ENCODE results near the gene TNIP3.
"Not testable (repeated sequence)": the region's sequence is repeated elsewhere in the genome, so short reads cannot be mapped to it uniquely, and the experiment has no call there.

TNIP3 gene, protein sequence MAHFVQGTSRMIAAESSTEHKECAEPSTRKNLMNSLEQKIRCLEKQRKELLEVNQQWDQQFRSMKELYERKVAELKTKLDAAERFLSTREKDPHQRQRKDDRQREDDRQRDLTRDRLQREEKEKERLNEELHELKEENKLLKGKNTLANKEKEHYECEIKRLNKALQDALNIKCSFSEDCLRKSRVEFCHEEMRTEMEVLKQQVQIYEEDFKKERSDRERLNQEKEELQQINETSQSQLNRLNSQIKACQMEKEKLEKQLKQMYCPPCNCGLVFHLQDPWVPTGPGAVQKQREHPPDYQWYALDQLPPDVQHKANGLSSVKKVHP

DNA sequence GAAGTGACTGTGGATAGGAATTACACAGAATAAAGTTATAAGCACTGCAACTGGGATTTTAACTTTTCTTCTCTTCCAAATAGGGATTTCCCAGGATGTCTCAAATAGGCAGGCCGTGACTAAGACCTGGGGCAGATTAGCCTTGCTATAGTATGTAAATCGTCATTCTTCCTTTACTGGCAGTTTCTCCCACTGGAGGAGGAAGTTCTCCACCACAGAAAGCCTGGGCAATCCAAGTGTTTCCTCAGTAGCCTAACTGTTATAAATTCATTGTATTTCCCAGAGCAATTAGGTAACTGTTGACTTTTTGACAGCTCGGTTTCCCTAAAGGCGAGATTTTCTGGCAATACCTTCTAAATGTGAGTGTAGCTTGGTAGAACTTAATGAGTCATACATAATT is at the start of gene TNIP3:
TNIP3 (minus strand) TSS at position 31 of the 400 bp plus-strand sequence. CDS start 196 bp downstream, outside the sequence.
- no peak for DNase-seq

DNA sequence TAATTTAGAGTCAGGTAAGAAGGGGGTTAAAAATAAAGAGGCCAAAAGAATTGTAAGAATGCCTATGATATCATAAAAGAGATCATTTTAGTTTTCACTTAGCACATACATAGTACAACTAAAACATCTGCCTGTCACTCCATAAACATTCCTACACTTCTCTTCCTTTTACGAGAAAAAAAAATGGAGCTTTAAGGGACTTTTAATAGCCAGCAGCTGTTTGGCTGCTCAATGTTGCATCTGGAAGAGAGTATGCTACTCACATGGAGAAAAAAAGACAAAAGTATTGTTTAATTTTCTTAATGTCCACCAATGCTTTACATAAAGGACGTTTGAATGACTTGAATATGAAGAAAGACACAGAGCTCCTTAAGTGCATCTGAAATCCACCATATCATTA is 48.7 kb upstream of the TNIP3 start:
- no peak for DNase-seq

DNA sequence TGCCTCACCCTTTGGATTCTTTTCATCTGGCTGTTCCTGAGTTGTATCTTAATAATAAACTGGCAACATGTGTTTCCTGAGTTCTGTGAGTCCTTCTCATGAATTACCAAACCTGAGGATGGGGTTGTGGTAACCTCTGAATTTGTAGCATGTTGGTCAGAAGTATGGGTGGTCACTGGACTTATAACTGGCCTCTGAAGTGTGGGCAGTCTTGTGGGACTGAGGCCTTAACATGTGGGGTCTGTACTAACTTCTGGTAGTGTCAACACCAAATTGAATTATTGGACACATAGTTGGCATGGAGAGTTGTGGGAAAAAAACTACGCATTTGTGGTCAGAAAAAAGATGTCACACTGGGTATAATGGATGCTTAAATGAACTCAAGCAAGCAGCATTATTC is 45.0 kb upstream of the TNIP3 start:
- no peak for DNase-seq

DNA sequence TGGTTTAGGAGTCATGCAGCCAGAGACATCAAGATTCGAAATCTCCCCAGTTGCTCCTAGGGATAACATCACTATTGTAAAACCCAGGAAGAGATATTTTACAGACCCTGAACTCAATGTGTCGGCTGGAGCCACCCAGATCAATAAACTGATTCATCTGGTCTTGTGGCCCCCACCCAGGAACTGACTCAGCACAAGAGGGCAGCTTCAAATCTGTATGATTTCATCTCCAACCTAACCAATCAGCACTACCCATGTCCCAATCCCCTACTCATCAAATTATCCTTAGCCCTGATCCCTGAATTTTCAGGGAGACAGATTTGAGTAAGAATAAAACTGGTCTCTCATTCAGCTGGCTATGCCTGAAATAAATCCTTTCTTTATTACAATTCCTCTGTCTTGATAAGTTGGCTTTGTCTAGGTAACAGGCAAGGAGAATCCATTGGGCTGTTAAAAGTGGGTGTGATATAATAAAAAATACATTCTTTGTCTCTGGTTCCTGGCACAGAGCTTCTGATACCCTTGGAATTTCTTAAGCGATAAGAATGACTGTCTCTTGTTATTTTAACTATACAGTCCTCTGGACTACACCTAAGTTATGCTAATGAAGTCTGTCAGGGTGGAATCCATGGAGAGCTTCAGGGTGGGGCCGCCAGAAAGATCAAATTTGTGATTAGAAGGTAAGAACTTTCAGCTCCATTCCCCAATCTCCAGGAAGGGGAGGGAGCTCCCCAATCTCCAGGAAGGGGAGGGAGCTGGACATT is 44.3 kb upstream of the TNIP3 start:
- DNase-seq: no peak

DNA sequence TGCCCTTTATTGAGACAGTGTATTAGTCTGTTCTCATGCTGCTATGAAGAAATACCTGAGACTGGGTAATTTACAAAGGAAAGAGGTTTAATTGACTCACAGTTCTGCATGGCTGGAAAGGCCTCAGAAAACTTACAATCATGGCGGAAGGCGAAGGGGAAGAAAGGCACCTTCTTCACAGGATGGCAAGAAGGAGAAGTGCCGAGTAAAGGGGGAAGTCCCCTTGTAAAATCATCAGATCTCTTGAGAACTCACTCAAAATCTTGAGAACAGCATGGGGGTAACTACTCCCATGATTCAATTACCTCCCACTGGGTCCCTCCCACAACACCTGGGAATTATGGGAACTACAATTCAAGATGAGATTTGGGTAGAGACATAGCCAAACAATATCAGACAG is 41.7 kb upstream of the TNIP3 start:
- DNase-seq: not testable (repeated sequence)

DNA sequence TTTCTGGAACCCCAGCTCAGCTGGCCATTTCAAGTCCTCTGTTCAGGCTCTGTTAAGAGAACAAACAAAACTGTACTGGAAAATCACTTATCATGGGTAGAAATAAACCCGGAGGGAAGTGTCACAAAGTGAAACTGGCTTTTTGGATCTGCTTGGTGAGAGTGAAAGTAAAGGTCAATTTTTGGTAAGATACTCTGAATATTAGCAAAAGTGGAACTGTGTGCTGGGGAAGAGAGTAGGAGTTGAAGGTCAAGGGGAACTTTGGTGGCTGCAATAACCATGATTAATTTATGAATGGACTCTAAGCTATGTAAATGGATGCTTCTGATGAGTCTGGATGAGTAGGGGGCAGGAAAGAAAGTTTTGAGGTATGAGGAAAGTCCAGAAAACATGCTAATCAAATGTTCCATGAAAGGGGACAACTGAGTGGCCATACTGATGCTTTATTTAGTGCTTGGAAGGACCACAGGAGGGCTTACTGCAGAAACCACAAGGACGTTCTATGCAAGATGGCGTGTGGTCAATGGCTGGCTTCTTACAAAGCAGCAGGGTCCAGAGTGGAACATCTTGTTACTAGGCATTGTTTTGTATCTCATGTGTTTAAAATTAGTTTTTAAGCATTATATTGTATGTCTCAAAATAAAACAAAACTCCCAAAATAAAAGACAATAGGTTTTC is 36.8 kb upstream of the TNIP3 start:
- DNase-seq: no peak

DNA sequence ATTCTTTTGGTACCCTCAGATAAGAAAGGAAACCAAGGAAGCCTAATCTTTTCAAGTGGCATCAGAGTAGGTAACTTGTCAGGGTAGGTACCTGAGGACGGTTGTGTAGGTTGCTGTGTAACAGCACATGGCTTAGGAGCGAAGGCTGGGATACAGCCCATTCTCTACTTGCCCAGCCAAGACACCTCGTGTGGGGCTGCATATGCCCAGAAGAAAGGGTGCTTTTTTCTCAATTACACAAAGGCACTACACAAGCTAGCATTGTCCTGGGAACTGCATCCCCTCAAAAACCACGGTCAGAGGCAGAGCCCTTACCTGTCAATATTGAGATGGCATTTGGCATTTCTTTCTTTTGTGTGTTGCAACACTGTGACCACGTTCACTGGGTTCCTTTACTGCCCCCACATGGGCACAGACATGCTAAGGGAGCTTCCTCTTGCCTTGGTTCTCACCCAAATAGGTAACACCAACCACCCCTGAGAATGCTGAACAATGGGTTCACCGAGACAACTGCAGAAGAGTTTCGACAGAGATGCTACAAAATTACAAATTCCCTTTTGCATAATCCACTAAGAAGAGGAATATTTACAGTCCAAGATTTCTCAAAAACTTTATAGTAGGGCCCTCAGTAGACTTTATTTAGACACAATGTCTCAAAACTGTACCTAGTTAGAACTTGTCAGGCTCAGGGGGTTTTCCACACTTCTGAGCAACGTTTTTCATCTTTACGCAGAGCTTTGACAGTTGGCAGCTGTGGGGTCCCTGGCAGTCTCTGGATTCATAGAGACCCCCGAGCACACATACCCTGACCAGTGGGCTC is 35.8 kb upstream of the TNIP3 start:
- no peak for DNase-seq

DNA sequence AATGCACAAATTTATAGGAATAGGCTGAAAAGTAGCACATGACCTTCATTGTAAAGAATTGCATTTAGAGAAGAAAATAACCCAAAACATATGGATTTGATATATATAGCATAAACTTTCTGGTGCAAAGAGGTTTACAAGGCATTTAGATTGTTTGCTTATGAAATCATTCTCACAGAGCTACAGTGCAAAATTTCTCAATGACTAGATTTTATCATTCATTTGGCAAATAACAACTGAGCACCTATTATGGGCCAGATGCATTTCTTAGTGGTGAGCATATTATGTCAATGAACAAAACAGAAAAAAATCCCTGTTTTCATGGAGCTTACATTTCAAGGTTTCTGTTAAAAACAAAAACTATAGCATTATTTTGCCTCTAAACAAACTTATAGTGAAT is 34.1 kb upstream of the TNIP3 start:
- no peak for DNase-seq

DNA sequence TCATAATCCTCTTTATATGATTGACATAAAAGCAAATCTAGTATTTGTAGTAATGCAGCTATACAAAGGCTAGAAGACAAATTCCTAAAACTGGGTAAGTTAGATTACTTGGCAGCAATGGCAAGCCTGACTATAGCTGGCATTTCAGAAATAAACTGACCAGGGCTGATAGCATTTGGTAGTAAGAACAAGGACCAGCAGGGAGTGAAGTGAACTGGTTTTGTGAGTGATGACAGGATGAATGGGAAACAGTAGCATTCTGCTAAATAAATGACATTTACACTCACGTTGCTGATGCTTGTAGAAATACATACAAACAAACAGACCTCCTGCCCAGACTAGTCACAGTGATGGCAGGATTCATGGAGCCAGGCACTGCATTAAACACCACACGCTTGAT is 31.5 kb upstream of the TNIP3 start:
- no peak for DNase-seq

DNA sequence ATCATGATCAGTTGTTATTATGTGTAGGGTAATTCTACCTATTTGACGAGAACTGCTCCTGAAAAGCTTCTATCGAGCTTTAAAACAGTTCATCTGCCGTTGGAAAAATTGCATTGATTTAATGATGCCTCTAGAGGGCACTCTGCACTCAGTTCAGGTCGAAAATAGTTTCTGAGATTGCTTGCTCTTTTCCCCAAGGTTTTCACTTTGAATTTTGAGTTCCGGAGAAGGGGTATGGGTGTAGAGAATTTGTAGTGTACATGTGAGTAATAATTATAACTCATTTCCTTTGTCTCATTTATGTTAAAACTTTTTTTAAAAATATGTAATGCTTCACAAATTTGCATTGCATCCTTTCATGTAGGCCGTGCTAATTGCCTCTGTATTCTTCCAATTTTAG is 28.4 kb upstream of the TNIP3 start:
- DNase-seq: peak in 1 of 2 experiments; percentile 14

DNA sequence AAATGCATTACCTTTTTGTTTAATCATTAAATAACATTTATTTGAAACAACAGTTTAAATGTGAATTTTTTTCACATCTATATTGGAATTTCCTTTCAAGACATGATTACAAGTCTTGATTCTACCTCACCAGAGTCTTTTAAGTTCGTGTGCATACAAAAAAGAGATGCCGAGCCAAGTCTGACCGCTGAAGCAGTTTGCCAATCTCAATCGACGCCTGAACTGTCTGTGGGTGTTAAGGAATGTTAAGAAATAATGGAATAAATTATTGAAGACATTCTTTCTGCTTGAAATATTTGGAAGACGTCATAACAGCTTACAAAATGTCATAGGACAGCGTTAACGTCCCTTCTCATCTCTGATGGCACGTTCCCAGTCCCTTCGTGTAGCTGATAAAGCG is 27.9 kb upstream of the TNIP3 start:
- DNase-seq: no peak

DNA sequence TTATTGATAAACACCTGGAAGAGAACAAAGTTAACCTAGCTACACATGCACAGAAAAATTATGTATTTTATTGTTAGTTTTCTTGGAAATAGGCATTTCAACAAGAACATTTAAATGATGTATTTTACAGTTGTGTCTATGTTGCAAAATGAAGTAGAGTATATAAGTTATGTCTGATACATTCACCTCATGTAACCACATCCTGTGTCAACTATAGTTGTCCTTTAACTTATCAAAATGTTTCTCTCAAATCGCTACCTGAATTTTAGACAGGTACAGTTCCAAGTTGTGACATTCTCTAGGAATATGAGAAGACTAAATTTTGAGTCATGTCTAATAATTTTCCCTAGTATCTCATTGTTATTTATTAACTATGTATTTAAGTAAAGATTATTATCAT is 27.2 kb upstream of the TNIP3 start:
- no peak for DNase-seq

DNA sequence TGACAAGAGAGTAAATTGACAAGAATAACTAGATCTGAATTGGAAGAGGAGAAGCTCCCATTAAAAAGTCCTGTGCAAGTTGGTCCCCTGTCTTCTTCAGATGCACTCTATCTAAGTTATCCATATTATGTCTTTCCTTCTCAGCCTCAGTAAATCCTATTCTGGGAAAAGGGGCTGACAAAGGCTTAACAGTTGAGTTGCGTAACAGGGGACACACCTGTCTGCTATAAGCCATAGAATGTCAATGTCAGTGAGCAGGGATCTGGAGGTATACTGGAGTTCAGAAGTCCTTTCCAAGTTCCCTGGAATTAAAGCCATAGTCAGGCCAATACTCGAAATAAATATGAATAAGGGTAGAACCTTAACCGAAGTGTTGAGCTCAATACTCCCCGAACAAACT is 26.3 kb upstream of the TNIP3 start:
- no peak for DNase-seq

DNA sequence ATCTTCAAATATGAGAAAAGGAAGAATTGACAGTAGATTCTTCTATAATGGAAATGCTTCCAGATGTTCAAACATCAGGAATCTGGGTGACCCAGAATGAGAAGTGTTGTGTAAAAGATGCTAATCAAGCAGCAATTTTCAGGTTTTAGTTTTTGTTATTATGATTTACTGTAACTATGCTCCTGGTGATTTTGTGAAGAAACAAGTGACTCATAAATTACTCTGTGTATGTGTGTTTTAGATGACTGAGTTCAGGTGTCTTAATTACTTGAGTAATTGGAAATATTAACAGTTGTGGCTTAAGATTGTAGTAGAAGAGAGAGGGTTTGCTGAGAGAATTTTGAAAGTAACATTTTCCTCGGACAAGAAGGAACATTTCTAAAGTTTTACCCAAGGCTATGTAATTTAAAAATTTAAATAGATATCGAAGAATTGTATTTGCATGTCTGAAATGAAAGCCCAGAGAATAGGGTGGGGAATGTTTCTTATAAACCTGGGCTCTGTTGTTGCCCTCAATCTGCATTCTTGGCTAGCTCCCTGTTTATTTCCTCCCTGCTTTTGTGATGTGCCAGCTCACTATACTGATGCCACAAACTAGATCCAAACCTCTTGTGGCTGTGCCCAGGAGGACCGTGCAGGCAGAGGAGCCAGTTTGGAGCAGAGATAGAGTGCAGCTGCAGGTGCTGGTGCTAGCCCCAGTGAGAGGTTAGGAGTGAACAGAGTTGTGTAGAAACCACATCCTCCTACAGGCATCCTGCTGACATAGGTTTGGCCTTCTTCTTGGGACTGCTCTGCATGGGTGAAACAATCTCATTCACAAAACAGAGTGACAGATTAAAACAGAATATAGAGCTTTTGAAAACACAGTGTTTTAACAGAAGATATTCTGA is 25.4 kb upstream of the TNIP3 start:
- no peak for DNase-seq

DNA sequence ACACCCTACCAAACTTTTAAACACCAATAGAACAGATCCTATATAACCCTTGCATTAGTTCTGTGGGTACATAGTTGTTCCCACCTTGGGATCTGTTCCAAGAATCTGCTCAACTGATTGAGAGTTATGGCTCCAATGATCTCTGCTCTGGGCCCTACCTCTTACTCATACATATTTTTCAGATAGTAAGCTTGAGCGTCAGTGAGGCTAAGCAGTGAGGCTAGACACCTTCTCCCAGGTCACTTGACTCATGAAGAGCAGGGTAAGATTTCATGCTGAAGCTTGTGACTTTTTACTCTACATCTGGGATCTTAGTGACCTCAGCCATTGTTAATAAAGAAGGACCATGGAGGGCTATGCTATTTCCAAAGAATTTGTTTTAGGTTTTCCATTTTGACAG is 23.1 kb upstream of the TNIP3 start:
- no peak for DNase-seq

DNA sequence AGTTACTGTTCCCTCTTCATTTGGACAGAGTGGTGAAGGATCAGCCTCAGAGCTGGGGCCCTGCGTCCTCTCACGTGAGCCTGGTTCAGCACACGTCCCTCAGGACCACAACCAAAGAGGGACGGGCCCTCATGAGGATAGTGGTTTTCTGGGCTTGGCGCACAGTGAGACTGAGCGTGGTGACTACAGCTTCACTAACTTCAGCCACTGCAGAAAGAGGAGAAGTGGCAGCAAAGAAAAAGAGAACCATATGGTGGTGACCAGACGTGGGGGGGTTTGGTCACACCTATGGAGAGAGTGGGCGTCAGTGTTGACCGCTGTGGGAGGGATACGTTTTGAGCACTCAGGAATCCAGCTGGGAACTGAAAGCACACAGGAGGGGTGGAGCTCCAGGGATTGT is 21.8 kb upstream of the TNIP3 start:
- no peak for DNase-seq

DNA sequence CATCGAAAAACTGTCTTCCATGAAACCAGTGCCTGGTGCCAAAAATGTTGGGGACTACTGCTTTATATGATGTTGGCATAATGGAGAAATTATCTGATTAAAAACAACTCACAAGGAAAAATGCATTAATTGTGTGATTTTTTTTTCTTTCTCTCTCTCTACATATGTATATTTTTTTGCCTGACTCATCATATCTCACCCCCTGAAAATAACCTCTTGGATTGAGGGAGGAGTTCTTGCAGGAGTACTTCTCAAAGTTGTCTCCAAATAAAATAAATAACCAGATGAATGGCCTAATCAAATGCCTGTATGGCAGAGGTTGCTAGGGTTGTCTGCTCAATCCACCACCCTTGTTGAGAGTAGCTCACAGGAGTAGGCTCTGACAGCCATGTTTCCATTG is 19.9 kb upstream of the TNIP3 start:
- no peak for DNase-seq

DNA sequence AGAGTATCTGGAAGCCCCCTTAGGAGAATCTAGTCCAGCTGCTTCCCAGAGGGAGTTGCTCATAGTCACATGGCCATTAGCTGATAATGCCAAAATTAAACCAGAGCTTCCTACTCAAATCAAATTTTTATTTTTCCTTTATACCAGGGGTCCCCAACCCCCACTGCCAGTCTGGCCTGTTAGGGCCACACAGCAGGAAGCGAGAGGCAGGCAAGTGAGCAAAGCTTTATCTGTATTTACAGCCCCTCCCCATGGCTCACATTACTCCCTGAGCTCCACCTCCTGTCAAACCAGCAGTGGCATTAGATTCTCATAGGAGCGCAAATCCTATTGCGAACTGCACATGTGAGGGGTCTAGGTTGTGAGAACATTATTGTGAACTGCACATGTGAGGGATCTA is 19.2 kb upstream of the TNIP3 start:
- DNase-seq: no peak

DNA sequence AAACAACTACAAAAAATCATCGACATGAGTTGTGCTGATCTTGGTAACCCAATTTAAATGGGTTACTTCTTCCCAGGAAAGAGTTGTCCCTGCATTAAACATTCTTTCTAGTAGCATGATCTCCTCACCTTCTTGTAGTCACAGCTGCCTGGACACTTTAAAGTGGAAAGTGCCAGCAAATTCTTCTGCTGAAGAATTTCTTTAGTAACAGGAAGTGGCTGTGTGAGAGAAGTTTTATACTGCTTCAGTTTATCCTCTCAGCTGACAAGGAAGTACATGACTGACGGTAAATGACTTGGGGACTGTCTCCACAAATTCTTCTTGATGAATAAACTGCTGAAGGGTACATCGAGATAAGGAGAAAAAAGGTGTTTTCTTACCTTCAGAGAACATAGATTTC is 18.2 kb upstream of the TNIP3 start:
- no peak for DNase-seq

DNA sequence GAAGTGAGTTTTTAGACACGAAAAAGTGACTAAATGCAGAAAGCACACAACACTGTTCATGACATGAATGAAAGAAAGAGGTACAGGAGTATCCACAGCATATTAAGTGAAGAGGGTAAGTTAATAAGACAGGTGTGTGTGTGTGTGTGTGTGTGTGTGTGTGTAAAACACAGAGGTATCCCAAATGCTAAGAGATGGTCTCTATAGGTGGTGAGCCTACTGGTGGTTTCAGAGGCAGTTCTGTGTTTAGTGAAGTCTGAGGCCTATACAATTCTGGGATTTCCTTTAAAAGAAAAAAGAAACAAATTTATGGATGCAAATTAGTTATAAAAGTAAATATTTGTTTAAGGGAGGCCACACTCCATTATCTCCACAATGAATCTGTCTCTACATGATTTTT is 17.4 kb upstream of the TNIP3 start:
- DNase-seq: no peak

DNA sequence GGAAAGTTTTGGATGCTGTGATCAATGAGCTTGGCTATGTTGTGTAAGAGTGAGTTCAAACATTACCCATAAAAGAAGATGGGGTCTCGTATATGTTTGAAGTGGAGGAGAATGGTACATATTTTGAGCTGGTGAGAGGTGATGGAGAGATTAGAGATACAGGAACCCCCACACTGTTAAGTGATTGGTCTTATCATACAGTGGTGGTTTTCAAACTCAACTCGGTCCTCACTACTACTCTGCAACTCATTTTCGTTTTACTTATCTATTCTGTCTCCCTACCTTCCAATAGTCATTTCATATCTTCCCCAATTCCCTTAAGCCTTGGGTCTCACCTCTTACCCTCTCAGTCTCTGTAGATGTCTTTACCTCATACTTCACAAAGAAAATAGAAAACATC is 16.4 kb upstream of the TNIP3 start:
- DNase-seq: no peak
